Stimulated activated CD4-positive, alpha-beta T cell treated with anti-CD3 and anti-CD28 coated beads, Interleukin-4, amount 100 ng/mL, for 24 hours (primary cell): ENCODE measurements around the gene ARL6IP4.

Experiments used
- DNase-seq: peaks from one replicate; pipeline ENCODE4 v3.0.0-alpha.2; 2020

ARL6IP4 gene

GRCh38 chr12:122991623-122992275 lies 11.3 kb downstream of the ARL6IP4 start:
- DNase-seq, result no peak

DNA sequence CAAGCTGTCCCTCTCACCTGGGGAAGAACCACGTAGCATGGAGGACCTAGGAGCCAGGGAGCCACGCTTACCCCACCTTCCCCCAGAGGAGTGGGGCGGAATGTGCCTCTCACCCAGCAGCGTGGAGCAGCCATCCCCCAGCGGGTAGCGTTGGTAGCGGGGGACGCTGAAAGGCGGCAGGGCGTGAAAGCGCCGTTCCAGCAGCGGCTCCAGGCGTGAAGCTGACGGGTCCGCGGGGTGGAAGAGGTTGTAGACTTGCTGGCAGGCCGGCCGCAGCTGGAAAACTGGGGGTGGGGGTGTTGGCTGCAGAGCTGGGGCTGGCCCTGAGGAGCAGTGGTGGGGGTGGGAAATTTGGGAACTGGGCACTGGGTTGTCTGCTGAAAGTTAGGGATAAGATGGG lies 11.9 kb downstream of the ARL6IP4 start:
- no peak for DNase-seq

DNA sequence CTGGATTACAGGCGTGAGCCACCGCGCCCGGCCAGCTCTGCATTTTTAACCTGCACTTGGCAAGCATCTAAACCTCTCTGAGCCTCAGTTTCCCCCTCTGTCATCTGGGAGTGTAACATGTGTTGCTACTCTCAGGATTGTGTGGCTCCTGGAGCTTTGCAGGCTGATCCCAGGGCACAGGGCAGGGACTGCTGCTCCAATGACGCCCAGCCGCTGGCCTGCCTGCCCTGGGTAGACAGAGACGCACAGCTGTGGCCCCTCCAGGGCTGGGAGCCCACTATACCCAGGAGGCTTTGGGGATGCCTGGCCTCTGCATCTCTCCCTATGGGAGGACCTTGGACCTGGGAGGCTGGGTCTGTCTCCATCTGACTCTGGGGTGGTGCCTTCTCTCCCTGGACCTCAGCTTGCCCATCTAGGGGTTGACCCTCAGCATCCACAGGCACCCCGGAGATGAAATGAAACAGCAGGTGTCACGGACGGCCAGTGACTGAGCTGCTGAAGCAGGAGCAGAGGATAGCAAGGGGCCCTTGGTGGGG lies 13.7 kb downstream of the ARL6IP4 start:
- DNase-seq, result no peak

DNA sequence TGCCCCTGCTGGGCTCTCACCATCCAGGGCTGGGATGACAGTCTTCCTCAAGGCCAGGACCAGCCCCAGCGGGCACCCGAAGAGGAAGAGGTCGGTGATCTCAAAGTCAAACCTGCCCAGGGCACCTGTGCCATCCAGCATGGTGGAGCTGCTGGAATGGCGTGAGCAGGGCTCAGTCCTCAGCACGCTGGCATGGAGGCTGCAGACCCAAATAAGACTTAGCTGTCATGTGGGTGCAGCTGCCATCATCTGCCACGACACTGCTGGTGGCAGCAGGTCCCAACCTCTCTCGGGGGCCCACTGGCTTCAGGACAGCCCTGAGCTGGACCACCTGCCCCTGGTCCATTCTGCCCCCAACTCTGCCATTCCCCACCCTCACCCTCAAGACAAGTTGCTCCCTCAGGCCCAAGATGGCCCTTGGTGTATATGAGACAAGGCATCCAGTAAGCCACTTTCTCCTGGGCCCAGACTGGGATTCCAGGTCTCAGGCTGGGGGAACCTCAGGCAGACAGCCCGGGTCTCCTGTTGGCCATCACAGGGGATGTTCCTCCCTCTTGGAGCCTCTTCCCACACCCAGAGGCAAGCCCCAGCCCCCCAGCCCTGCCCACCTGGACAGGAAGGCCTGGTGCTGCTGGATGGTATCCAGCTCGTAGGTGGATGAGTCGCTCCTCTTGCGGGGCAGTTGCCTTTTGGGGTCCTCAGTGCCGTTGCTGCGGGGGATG lies 14.5 kb downstream of the ARL6IP4 start:
- DNase-seq, result no peak

DNA sequence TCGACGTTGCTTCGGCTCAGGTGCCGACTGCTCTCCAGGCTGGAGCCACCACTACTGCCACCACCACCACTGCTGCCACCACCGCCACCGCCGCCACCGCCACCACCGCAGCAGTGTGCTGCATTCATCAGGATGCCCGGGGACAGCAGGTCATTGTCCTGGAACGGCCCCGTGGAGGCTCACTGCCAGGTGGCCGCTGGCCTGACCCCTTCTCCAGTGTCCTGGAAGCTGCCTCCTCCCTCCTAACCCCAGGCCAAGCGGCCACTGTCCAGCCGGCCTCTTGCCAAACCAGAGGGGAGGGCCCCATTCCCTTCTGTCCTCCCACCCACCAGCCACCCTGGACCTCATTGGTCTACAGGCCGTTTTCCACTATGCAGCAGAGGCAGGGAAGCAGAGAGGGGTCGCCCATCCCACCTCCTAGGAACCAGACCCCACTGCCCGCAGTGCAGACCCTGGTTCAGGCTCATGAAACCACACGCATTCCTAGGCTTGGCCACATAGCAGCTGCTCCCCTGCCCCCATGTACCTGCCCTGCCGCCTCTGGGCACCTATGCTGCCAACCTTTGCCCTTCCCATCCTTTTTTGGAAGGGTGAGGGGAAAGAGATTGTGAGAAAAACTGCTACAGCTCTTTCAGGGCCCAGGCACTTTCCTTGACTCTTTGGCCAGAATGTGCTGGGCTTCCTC lies 15.2 kb downstream of the ARL6IP4 start:
- no peak for DNase-seq

GRCh38 chr12:122996188-122996601 lies 15.7 kb downstream of the ARL6IP4 start:
- DNase-seq, result no peak

DNA sequence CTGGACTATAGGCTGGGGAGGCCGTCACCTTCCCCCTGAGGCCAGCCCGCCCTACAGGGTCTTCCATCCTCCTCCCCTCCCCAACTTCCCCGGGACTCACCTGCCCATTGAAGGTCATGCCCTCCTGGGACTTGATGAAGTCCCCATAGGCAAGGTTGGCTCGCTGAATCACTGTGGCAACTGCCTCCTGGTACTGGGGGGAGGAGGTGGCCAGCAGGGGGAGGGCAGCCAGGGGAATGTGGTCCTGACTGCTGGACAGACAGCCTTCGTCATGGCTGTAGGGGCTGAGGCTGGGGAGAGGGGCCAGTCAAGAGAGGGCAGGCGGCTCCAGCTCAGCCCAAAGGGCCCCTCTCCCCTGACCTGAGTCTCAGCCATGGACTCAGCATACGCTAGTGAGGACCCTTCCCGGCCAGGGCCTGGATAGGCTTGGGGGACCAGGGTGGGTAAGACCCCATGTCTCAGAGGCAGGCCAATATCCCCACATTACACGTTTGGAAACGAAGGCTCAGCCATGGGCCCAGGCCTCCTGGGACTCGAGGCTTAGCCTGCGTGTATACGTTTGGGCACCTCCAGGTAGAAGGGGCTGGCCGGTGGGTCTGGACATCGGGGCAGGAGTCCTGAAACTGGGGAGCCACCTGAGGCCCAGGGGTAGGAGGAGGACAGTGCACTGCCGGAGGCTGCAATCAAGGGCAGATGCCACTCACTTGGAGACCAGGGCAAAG lies 16.3 kb downstream of the ARL6IP4 start:
- DNase-seq, result no peak

DNA sequence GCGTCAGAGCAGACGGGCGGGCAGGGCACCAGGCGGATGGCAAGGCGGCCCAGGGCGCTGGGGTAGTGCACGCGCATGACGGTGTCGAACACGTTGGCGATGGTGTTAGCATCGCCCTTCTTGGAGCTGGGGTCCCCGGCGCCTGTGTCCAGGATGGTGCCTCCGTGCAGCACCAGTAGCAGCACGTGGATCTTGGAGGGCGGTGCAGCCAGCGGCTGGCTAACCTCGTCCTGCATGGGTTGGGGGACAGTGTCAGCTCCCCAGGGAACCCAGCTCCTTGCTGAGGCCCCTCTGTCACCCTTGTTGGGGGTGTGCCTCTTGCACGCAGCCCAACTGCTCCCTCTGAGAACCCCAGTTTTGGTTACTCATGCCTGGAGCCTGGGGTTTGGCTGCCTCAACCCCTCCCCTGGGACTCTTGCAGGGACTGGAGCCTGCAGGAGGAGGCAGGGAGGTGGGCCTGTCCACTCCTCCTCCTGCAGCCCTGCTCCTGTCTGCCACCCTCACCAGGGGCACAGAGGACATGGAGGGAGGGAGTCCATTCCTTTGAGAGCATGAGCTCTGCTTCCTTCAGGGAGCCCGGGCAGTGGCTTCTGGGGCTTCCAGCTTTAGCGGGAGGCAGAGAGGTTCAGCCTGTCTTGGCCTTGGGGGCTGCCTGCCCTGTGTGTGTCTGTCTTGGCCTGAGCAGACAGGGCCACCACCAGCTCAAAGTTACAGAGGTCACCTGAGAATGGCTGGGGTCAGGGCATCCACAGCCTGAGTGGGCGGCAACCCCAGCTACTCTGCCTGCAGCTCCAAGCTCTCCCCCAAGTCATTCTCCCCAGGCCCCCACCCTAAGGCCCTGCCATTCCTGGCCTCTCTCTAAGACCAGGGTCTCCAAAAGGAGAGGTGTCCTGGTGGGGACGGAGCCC lies 17.1 kb downstream of the ARL6IP4 start:
- no peak for DNase-seq

GRCh38 chr12:122998316-122998715 lies 17.8 kb downstream of the ARL6IP4 start:
- no peak for DNase-seq

DNA sequence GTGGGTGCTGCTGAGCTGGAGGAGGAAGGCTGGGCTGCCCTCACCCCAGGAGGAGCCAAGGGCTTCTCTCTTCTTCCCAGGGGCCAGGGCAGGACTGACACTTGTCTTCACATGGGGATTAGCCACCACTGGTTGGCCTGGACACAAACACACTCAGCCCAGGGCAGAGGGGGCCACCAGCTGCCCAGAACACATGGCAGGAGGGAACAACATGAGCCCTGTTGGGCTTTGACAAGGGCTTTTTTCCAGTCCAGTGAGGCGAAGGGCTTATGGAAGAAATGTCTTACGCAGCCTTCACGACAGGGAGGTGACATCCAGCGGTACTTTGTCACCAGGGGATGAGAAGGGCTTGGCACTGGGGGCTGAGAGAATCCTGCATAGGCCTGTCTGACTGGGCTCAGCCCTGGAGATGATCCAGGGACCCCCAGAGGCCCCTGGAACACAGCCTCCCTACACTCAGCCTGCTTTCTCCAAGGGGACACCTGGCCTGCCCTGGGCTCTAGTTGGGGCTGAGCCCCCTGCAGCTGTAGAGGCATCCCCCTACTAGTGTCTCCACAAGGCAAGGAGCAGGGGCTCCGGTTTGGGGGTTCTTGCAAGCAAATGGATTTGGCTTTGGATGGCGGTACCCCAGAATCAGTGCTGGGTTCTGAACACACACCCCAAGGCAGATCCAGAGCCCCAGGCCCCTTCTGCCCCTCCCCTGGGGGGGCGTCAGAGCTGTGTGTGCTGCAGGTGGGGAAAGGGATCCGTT lies 18.9 kb downstream of the ARL6IP4 start:
- DNase-seq, result no peak

GRCh38 chr12:122999986-123000420 lies 19.5 kb downstream of the ARL6IP4 start:
- DNase-seq, result no peak

- no peak for DNase-seq
Observed at GRCh38 chr12:123000578-123000977, 20.1 kb downstream of the ARL6IP4 start.

- DNase-seq, result no peak
Observed at GRCh38 chr12:123001464-123001863, 21.0 kb downstream of the ARL6IP4 start.

GRCh38 chr12:123003257-123003656 lies 22.8 kb downstream of the ARL6IP4 start:
- no peak for DNase-seq

GRCh38 chr12:123004287-123004686 lies 23.8 kb downstream of the ARL6IP4 start:
- DNase-seq, result no peak

DNA sequence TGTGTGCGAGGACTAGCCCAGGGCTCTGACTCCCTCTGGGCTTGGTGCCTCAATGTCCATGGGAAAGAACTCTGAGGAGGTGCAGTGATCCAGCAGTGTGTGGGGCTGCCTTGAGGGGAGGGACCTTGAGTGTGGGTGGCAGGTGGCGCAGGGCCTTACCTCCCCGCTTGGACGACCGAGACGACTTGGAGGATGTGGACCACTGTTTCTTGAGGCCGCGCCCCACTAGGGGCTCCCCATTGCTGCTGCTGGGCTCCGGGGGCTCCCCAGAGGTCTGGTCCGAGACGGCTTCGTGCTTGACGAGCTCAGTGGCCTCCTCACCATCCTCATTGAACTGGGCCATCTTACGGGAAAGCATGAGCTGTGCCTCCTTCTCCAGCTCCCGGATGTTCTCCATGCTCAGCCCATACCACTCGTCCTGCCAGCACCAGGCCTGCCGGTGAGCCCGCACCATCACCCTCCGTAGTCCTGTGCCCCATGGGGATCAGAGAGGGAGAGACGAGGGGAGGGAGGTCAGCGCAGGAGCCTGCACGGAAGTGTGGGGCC lies 24.7 kb downstream of the ARL6IP4 start:
- no peak for DNase-seq

DNA sequence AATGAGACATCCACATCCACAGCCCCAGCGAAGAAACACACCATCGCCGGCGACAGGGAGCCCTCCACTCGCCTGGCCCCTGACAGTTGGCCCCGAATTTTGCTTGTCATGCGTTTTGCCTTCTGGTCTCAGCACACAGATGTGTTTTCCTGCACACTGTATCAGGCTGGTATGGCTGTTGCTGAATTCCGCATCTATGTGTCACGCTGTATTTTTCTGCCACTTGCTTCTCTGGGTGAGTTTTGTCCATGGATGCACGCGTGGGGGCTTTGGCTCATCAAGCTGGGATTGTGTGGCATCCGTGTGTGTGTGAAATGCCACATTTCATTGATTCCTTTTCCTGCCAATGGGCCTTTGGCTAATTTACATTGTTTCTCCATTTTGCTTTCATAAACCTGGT lies 26.5 kb downstream of the ARL6IP4 start:
- no peak for DNase-seq

GRCh38 chr12:123010110-123010509 lies 29.6 kb downstream of the ARL6IP4 start:
- DNase-seq, result no peak

GRCh38 chr12:123010681-123011080 lies 30.2 kb downstream of the ARL6IP4 start:
- DNase-seq, result no peak

- DNase-seq, result no peak
Observed at GRCh38 chr12:123011701-123012100, 31.2 kb downstream of the ARL6IP4 start.
